ENCODE data around the gene PLBD1.

PLBD1 gene

DNA sequence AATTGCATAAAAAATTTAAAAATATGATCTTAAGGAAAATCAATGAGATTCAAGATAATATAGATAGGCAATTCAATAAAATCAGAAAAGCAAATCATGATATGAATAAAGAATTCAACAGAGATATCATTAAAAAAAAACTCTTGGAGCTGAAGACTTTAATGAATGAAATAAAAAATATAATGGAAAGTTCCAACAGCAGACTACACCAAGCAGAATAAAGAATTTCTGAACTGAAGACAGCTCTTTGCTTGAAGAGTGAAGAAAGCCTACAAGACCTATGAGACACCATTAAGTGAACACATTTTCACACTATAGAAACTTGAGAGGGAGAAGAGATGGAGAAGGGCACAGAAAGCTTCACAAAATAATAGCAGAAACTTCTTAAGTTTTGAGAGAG lies 45.9 kb downstream of the PLBD1 start:
- H3K79me2 ChIP-seq (ENCODE audit: insufficient read depth, low read length) = no peaks in the 10 kb centered on the region
- no peaks in the 10 kb centered on the region for H3K4me1 ChIP-seq (ENCODE audit: insufficient read depth, low read length, severe bottlenecking)
- H4K20me1 ChIP-seq (ENCODE audit: insufficient read depth, low read length) = no peaks in the 10 kb centered on the region
- H2AFZ ChIP-seq (ENCODE audit: low read length) = no peak overlapping the region
- H3K4me2 ChIP-seq (ENCODE audit: low read length) = no peak overlapping the region
- H3K9me2 ChIP-seq (ENCODE audit: low read depth, low read length) = no peaks in the 10 kb centered on the region
- no peaks in the 10 kb centered on the region for H3K27me3 ChIP-seq (ENCODE audit: insufficient read depth, low read length)
- H3K27ac ChIP-seq (ENCODE audit: low read depth, low read length, poor library complexity, severe bottlenecking) = no peak overlapping the region
- H3K4me3 ChIP-seq (ENCODE audit: low read depth, low read length, poor library complexity, severe bottlenecking) = no peak overlapping the region
- H3K36me3 ChIP-seq (ENCODE audit: insufficient read depth, low read length) = no peaks in the 10 kb centered on the region; the same call in 1 of the 2 replicates
- TF ChIP-seq, protein P1, sequence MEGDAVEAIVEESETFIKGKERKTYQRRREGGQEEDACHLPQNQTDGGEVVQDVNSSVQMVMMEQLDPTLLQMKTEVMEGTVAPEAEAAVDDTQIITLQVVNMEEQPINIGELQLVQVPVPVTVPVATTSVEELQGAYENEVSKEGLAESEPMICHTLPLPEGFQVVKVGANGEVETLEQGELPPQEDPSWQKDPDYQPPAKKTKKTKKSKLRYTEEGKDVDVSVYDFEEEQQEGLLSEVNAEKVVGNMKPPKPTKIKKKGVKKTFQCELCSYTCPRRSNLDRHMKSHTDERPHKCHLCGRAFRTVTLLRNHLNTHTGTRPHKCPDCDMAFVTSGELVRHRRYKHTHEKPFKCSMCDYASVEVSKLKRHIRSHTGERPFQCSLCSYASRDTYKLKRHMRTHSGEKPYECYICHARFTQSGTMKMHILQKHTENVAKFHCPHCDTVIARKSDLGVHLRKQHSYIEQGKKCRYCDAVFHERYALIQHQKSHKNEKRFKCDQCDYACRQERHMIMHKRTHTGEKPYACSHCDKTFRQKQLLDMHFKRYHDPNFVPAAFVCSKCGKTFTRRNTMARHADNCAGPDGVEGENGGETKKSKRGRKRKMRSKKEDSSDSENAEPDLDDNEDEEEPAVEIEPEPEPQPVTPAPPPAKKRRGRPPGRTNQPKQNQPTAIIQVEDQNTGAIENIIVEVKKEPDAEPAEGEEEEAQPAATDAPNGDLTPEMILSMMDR (IDR thresholded peaks at IDR 0.05; ENCODE audit: low read length) = no peak
- no peak for TF ChIP-seq EZH2 (IDR thresholded peaks at IDR 0.05; ENCODE audit: borderline replicate concordance, low read length)
- H3F3A ChIP-seq (ENCODE audit: insufficient read depth, low read length) = no peaks in the 10 kb centered on the region
- H3K9ac ChIP-seq (ENCODE audit: low read length) = no peak overlapping the region
- peaks cover 18% of the 10 kb centered on the region for H3K9me3 ChIP-seq (ENCODE audit: low read length)

DNA sequence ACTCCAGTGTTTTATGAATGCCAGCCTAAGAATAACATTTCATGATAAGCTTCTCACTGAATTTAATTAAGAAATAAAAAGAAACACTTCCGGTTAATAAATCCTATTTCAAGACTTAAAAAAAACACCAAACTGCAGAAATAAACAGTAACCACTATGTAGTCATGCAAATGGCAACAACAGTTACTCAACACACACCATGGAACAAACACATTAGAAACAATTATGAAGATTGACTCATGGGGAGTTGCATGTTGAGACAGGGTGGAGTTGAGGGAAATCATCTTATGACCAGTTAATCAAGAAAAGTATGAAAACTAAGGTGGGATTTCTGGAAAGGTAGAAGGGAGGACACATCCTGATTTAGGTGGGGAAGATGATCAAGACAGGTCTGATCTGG lies 52.7 kb downstream of the PLBD1 start:
- no peak overlapping the region for H3K9ac ChIP-seq (ENCODE audit: low read length)

DNA sequence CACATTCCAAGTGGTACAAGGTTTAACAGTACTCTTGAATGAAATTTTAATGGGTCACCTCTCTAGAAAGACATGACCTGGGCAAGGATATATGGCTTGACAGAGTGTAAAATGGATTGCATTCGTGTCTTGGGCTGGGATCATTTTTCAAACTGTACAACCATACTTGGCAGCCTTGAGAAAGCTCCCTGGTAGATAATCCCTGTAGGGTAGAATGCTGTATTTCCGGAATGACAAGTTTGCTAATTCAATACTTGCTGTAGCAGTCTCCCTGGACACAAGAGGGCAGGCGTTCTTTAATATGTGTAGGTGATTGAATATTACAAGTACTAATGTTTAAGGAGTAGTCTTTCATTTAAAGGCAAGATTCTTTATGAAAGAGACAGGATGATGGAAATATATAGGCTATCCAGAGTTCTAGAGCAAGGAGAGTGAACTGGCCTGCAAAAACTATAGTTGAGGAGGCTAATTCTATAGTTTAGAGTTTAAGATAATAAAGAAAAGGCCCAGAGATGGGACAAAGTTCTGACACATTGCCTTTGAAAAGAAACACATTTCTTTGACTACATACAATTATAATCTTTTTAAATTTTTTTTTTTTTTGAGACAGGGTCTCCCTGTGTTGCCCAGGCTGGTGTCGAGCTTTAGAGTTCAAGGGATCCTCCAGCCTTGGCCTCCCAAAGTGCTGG lies 53.4 kb downstream of the PLBD1 start:
- Histone ChIP-seq H3K36me3 (ENCODE audit: insufficient read depth, low read length) (no peaks in the 10 kb centered on the region), H3K79me2 (ENCODE audit: insufficient read depth, low read length) (no peaks in the 10 kb centered on the region), H3K4me1 (ENCODE audit: insufficient read depth, low read length, severe bottlenecking) (peaks cover 16% of the 10 kb centered on the region), H3K4me2 (ENCODE audit: low read length) (no peak overlapping the region), H4K20me1 (ENCODE audit: insufficient read depth, low read length) (no peaks in the 10 kb centered on the region), H3K9me2 (ENCODE audit: low read depth, low read length) (no peaks in the 10 kb centered on the region), H3K4me3 (ENCODE audit: low read depth, low read length, poor library complexity, severe bottlenecking) (no peak overlapping the region), H3K27ac (ENCODE audit: low read depth, low read length, poor library complexity, severe bottlenecking) (peak overlapping the region; percentile 20), H3F3A (ENCODE audit: insufficient read depth, low read length) (no peaks in the 10 kb centered on the region), H3K27me3 (ENCODE audit: insufficient read depth, low read length) (no peaks in the 10 kb centered on the region), H3K9me3 (ENCODE audit: low read length) (no peaks in the 10 kb centered on the region), H3K9ac (ENCODE audit: low read length) (no peak overlapping the region), H2AFZ (ENCODE audit: low read length) (no peak overlapping the region)
- TF ChIP-seq, protein P1 (IDR thresholded peaks at IDR 0.05; ENCODE audit: low read length) = peak; percentile 88
- no peak for TF ChIP-seq EZH2 (IDR thresholded peaks at IDR 0.05; ENCODE audit: borderline replicate concordance, low read length)

More for the DNA sequence above, 52.7 kb downstream of the PLBD1 start:
- Histone ChIP-seq H3K36me3 (ENCODE audit: insufficient read depth, low read length) (no peaks in the 10 kb centered on the region), H3K27me3 (ENCODE audit: insufficient read depth, low read length) (no peaks in the 10 kb centered on the region), H3K4me3 (ENCODE audit: low read depth, low read length, poor library complexity, severe bottlenecking) (no peak overlapping the region), H3F3A (ENCODE audit: insufficient read depth, low read length) (no peaks in the 10 kb centered on the region), H3K79me2 (ENCODE audit: insufficient read depth, low read length) (no peaks in the 10 kb centered on the region), H4K20me1 (ENCODE audit: insufficient read depth, low read length) (no peaks in the 10 kb centered on the region), H3K9me2 (ENCODE audit: low read depth, low read length) (no peaks in the 10 kb centered on the region), H3K9me3 (ENCODE audit: low read length) (no peaks in the 10 kb centered on the region), H2AFZ (ENCODE audit: low read length) (no peak overlapping the region), H3K4me2 (ENCODE audit: low read length) (no peak overlapping the region), H3K4me1 (ENCODE audit: insufficient read depth, low read length, severe bottlenecking) (peaks cover 16% of the 10 kb centered on the region), H3K27ac (ENCODE audit: low read depth, low read length, poor library complexity, severe bottlenecking) (peak overlapping the region; percentile 20)
- TF ChIP-seq, protein P1 (IDR thresholded peaks at IDR 0.05; ENCODE audit: low read length) = no peak
- TF ChIP-seq EZH2 (IDR thresholded peaks at IDR 0.05; ENCODE audit: borderline replicate concordance, low read length) = no peak

Measured in OCI-LY1 (cell line).